GM19238 (cell line): ENCODE results near the gene RABL6.
"Not testable (repeated sequence)": the region's sequence is repeated elsewhere in the genome, so short reads cannot be mapped to it uniquely, and the experiment has no call there.

Experiments used
- DNase-seq: peaks from one replicate; pipeline ENCODE4 v3.0.0; 2011; ENCODE audit warnings: low spot score; ENCODE audit not compliant: insufficient read length

Gene RABL6

GRCh38 chr9:136857166-136857565, 49.4 kb downstream of the RABL6 start:
- DNase-seq = no peak

GRCh38 chr9:136857581-136858412, 50.0 kb downstream of the RABL6 start:
- no peak for DNase-seq

GRCh38 chr9:136858452-136858843, 50.7 kb downstream of the RABL6 start:
- no peak for DNase-seq

- DNase-seq = no peak
Observed at GRCh38 chr9:136858844-136859757, 51.4 kb downstream of the RABL6 start.

- DNase-seq = no peak
Observed at GRCh38 chr9:136860529-136860928, 52.8 kb downstream of the RABL6 start.

- DNase-seq = no peak
Observed at GRCh38 chr9:136860933-136861873, 53.5 kb downstream of the RABL6 start.

GRCh38 chr9:136861874-136862457, 54.2 kb downstream of the RABL6 start:
- DNase-seq = no peak

- no peak for DNase-seq
Observed at GRCh38 chr9:136862849-136863622, 55.3 kb downstream of the RABL6 start.

GRCh38 chr9:136863623-136864273, 56.0 kb downstream of the RABL6 start:
- no peak for DNase-seq

- no peak for DNase-seq
Observed at GRCh38 chr9:136865041-136865767, 57.5 kb downstream of the RABL6 start.

- no peak for DNase-seq
Observed at GRCh38 chr9:136865768-136866103, 58.0 kb downstream of the RABL6 start.

GRCh38 chr9:136866898-136867421, 59.2 kb downstream of the RABL6 start:
- DNase-seq = not testable (repeated sequence)

- no peak for DNase-seq
Observed at GRCh38 chr9:136867480-136867879, 59.7 kb downstream of the RABL6 start.

- DNase-seq = no peak
Observed at GRCh38 chr9:136867917-136868316, 60.2 kb downstream of the RABL6 start.

- no peak for DNase-seq
Observed at GRCh38 chr9:136868644-136869043, 60.9 kb downstream of the RABL6 start.

GRCh38 chr9:136869611-136870010, 61.9 kb downstream of the RABL6 start:
- not testable (repeated sequence) for DNase-seq

GRCh38 chr9:136875155-136875554, 67.4 kb downstream of the RABL6 start:
- no peak for DNase-seq

- no peak for DNase-seq
Observed at GRCh38 chr9:136876476-136876875, 68.7 kb downstream of the RABL6 start.

GRCh38 chr9:136880651-136881050, 72.9 kb downstream of the RABL6 start:
- DNase-seq = no peak
